Measurements from ENCODE around the gene SLC22A31. TPM values are rescaled to one million over a fixed set of nuclear protein-coding genes. Genes with fewer than 3 reads are reported as not detected.

SLC22A31 gene
- total RNA-seq, 1 donor from 2014 or later = 1.7 TPM

DNA sequence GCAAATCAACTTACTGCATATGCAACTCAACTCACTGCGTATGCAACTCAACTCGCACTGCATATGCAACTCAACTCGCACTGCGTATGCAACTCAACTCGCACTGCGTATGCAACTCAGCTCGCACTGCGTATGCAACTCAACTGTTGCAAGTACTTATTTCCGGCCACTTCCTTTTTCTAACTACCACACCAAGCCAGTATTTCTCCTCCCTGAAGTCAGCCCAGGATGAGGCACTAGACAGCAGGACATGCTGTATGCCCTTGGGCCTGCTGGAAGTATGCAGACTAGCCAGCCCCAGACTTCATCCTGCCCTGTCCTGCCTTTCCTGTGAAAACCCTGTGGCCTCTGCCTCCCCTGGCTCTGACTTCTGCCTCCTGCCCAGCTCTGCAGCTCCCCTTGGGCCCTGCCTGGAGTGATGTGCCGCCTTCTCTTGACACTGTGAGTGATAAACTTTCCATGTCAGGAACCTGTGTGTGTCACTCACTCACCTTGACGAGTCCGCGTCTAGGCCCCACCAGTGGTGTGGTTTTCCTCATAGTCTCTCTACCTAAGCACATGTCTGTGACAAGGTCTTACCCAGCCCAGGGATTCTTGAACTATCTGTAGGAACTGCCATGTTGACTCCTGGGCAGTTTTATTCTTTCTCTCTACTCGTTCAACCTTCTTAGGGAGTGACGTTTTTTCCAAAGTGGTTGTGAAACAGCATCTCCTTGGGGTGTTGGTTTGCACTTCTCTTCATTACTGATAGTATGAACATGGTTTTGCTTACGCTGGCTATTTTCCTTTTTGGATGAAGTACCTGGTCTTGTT is 33.5 kb upstream of the SLC22A31 start:
- TF ChIP-seq, protein P1, sequence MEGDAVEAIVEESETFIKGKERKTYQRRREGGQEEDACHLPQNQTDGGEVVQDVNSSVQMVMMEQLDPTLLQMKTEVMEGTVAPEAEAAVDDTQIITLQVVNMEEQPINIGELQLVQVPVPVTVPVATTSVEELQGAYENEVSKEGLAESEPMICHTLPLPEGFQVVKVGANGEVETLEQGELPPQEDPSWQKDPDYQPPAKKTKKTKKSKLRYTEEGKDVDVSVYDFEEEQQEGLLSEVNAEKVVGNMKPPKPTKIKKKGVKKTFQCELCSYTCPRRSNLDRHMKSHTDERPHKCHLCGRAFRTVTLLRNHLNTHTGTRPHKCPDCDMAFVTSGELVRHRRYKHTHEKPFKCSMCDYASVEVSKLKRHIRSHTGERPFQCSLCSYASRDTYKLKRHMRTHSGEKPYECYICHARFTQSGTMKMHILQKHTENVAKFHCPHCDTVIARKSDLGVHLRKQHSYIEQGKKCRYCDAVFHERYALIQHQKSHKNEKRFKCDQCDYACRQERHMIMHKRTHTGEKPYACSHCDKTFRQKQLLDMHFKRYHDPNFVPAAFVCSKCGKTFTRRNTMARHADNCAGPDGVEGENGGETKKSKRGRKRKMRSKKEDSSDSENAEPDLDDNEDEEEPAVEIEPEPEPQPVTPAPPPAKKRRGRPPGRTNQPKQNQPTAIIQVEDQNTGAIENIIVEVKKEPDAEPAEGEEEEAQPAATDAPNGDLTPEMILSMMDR (IDR thresholded peaks at IDR 0.05; ENCODE audit: unreplicated experiment) = no peak
- Mint-ChIP-seq H3K9me3 (peaks cover 31% of the 10 kb centered on the region), H3K4me3 (no peak overlapping the region), H3K36me3 (peaks cover 61% of the 10 kb centered on the region), H3K4me1 (no peaks in the 10 kb centered on the region), H3K27me3 (ENCODE audit: low read depth) (no peaks in the 10 kb centered on the region), H3K27ac (no peak overlapping the region)
- DNase-seq (ENCODE audit: low spot score in 2 of 2, unreplicated experiment in 2 of 2) = no peak

DNA sequence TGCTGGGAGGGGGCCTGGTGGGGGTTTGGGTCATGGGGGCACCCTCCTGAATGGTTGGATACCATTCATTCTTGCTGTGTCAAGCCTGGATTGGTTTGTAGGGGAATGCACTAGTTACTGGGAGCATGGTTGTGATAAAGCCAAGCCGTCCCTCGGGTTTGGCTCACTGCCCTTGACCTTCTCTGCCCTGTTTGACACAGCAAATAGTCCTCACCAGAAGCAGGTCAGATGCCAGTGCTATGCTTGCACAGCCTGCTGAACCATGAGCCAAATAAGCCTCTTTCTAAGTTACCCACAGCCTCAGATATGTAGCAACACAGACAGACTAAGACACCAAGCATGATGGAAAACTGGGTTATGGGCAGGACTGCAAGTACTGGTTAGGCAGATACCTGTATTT is 31.8 kb upstream of the SLC22A31 start:
- peaks cover 79% of the 10 kb centered on the region for H3K36me3 Mint-ChIP-seq
- H3K9me3 Mint-ChIP-seq = peaks cover 47% of the 10 kb centered on the region
- TF ChIP-seq, protein P1 (IDR thresholded peaks at IDR 0.05; ENCODE audit: unreplicated experiment) = no peak
- no peaks in the 10 kb centered on the region for H3K27me3 Mint-ChIP-seq (ENCODE audit: low read depth)
- no peak overlapping the region for H3K4me3 Mint-ChIP-seq
- no peaks in the 10 kb centered on the region for H3K4me1 Mint-ChIP-seq
- no peak overlapping the region for H3K27ac Mint-ChIP-seq
- no peak for DNase-seq (ENCODE audit: low spot score in 2 of 2, unreplicated experiment in 2 of 2)

DNA sequence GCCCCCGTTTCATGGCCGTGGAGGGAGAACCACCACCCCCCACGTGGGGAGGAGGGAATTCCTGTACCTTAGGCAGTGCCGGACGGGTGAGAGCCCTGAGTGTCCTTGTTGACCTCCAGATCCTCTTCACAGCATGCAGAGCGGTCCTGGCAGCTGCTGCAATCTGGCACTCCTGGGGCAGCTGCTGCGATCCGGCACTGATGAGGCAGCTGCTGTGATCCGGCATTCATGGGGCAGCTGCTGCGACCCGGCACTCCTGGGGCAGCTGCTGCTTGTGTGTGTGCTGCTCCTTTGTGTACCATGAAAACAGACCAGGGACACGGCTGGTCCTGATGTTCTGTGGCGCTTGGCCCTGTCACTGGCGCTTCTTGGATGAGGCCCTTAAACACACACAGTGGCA is 29.9 kb upstream of the SLC22A31 start:
- H3K9me3 Mint-ChIP-seq = peaks cover 56% of the 10 kb centered on the region
- H3K4me3 Mint-ChIP-seq = no peak overlapping the region
- H3K27me3 Mint-ChIP-seq (ENCODE audit: low read depth) = no peaks in the 10 kb centered on the region
- DNase-seq (ENCODE audit: low spot score in 2 of 2, unreplicated experiment in 2 of 2) = no peak
- TF ChIP-seq, protein P1 (IDR thresholded peaks at IDR 0.05; ENCODE audit: unreplicated experiment) = no peak
- no peak overlapping the region for H3K27ac Mint-ChIP-seq
- peaks cover 91% of the 10 kb centered on the region for H3K36me3 Mint-ChIP-seq
- H3K4me1 Mint-ChIP-seq = no peaks in the 10 kb centered on the region

DNA sequence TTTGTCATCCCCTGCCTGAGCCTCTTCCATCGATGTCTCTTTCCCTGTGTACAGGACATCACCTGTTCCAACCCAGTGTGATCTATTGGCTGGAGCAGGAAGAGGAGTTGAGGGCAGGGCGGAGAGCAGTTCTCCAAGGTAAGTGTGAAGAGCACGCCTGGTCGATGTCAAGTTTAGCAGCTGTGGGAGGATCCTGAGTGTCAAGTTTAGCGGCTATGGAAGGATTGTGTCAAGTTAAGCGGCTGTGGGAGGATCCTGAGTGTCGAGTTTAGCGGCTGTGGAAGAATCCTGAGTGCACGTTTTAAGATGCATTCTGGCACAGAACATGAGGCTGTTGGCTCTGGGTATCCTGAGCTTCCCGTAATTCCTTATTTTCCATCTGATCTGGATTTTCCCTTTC is 24.3 kb upstream of the SLC22A31 start:
- peaks cover 73% of the 10 kb centered on the region for H3K36me3 Mint-ChIP-seq
- no peak overlapping the region for H3K27ac Mint-ChIP-seq
- TF ChIP-seq, protein P1 (IDR thresholded peaks at IDR 0.05; ENCODE audit: unreplicated experiment) = no peak

DNA sequence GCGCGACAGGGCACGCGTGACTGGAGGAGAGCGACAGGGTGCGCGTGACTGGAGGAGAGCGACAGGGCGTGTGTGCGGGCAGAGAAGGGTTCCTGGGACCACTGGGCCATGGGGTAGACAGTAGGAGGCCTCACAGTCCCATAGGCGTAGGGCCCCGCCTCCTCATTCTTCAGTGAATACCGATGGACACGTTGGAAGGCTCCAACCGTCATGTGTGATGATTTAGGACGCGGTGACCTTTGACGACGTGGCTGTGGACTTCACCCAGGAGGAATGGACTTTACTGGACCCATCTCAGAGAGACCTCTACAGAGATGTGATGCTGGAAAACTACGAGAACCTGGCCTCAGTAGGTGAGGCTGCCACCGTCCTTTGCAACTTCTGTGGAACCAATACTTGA is 22.6 kb upstream of the SLC22A31 start:
- peaks cover 26% of the 10 kb centered on the region for H3K9me3 Mint-ChIP-seq
- H3K27ac Mint-ChIP-seq = no peak overlapping the region
- no peak overlapping the region for H3K4me3 Mint-ChIP-seq
- peaks cover 58% of the 10 kb centered on the region for H3K36me3 Mint-ChIP-seq
- peaks cover 6% of the 10 kb centered on the region for H3K4me1 Mint-ChIP-seq
- no peaks in the 10 kb centered on the region for H3K27me3 Mint-ChIP-seq (ENCODE audit: low read depth)
- TF ChIP-seq, protein P1 (IDR thresholded peaks at IDR 0.05; ENCODE audit: unreplicated experiment) = no peak
- no peak for DNase-seq (ENCODE audit: low spot score in 2 of 2, unreplicated experiment in 2 of 2)

More for the DNA sequence above, 24.3 kb upstream of the SLC22A31 start:
- Mint-ChIP-seq H3K9me3 (peaks cover 39% of the 10 kb centered on the region), H3K27me3 (ENCODE audit: low read depth) (no peaks in the 10 kb centered on the region), H3K4me1 (no peaks in the 10 kb centered on the region), H3K4me3 (no peak overlapping the region)
- no peak for DNase-seq (ENCODE audit: low spot score in 2 of 2, unreplicated experiment in 2 of 2)
